DND-41 (cell line): ENCODE measurements around the gene QSOX1.

Source experiments
- ATAC-seq: fragments of 200-7000 bp; cut with Tn5 transposase; 3 replicates; pipeline ENCODE4 v1.9.1; 2021; ENCODE audit warnings: low read depth; ENCODE audit not compliant: insufficient read depth
- DNase-seq: peaks from one replicate; pipeline ENCODE4 v3.0.0-alpha.2; 2020
- H2AFZ ChIP-seq: 2 replicates; pipeline ENCODE4 v1.6.0; 2012; ENCODE audit warnings: low read depth, low read length
- H3K27ac ChIP-seq: 2 replicates; pipeline ENCODE4 v1.5.1; 2012; ENCODE audit warnings: low read length, inconsistent platforms
- H3K27me3 ChIP-seq: fragments of 200-600 bp; sonication (generic); 2 replicates; pipeline ENCODE4 v1.6.0; 2012; ENCODE audit warnings: low read length, mild to moderate bottlenecking, inconsistent platforms; ENCODE audit not compliant: insufficient read depth, poor library complexity
- H3K36me3 ChIP-seq: 2 replicates; pipeline ENCODE4 v1.5.1; 2012; ENCODE audit warnings: low read length, inconsistent platforms; ENCODE audit not compliant: insufficient read depth
- H3K4me1 ChIP-seq: 2 replicates; pipeline ENCODE4 v1.5.1; 2012; ENCODE audit warnings: mild to moderate bottlenecking, low read length; ENCODE audit not compliant: insufficient read depth
- H3K4me2 ChIP-seq: 2 replicates; pipeline ENCODE4 v1.6.0; 2012; ENCODE audit warnings: mild to moderate bottlenecking, moderate library complexity, low read length, inconsistent platforms; ENCODE audit not compliant: insufficient read depth
- H3K4me3 ChIP-seq, 2 experiments: fragments of 200-600 bp in 1 of 2; shearing (Covaris generic) in 1 of 2; 2 replicates each; pipeline ENCODE4 v1.5.1; 2012 to 2016; ENCODE audit warnings: inconsistent platforms in 2 of 2, low read length in 2 of 2, mild to moderate bottlenecking in 2 of 2, low read depth in 1 of 2, moderate library complexity in 1 of 2
- H3K79me2 ChIP-seq: 2 replicates; pipeline ENCODE4 v1.6.0; 2012; ENCODE audit warnings: low read length, inconsistent platforms; ENCODE audit not compliant: insufficient read depth
- H3K9ac ChIP-seq: 2 replicates; pipeline ENCODE4 v1.6.0; 2012; ENCODE audit warnings: low read depth, mild to moderate bottlenecking, inconsistent platforms, low read length, moderate library complexity
- H3K9me3 ChIP-seq: 2 replicates; pipeline ENCODE4 v1.5.1; 2012; ENCODE audit warnings: low read length, moderate library complexity, mild to moderate bottlenecking, inconsistent platforms; ENCODE audit not compliant: insufficient read depth, severe bottlenecking
- H4K20me1 ChIP-seq: 2 replicates; pipeline ENCODE4 v1.6.0; 2012; ENCODE audit warnings: low read length; ENCODE audit not compliant: insufficient read depth
- EZH2 ChIP-seq: IDR thresholded peaks from 3 replicates; pipeline ENCODE4 v1.6.1; 2012; ENCODE audit warnings: borderline replicate concordance, low read depth, mild to moderate bottlenecking, moderate library complexity, low read length, inconsistent platforms; ENCODE audit not compliant: severe bottlenecking
- TF ChIP-seq, protein P1 (sequence below): IDR thresholded peaks from 2 replicates; pipeline ENCODE4 v1.5.1; 2012; ENCODE audit warnings: borderline replicate concordance, low read length, moderate library complexity, mild to moderate bottlenecking; ENCODE audit not compliant: poor library complexity, severe bottlenecking; ENCODE audit errors: extremely low read depth

QSOX1 gene

DNA sequence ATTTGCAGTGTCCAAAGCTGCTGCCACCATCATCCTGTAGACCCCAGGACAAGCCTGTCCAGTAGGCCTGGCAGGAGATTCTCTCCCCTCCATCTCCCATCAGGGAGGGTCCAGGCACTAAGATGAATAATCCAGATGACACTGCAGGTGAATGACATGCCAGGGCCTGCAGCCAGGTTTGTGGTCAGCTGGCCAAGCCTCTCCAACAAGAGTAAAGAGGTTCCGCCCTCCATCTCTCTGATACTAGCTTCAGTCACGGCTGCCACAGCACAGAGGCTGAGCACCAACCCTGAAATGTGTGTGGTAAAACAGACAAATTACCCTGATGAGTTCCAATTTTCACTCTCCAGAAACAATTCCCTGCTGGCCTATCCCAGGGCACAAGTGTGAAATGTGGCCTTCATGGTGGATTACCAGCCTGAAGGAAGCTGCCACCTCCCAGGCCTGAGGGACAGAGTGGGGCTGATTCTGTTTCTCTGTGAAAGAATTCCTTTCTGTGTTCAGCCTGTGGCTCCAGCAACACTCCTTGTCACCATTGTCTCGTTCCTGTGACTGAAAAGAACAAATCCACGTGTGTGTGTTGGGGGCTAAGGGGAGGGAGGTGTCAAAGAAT is 55.4 kb downstream of the QSOX1 start:
- TF ChIP-seq EZH2, result no peak
- TF ChIP-seq, protein P1, sequence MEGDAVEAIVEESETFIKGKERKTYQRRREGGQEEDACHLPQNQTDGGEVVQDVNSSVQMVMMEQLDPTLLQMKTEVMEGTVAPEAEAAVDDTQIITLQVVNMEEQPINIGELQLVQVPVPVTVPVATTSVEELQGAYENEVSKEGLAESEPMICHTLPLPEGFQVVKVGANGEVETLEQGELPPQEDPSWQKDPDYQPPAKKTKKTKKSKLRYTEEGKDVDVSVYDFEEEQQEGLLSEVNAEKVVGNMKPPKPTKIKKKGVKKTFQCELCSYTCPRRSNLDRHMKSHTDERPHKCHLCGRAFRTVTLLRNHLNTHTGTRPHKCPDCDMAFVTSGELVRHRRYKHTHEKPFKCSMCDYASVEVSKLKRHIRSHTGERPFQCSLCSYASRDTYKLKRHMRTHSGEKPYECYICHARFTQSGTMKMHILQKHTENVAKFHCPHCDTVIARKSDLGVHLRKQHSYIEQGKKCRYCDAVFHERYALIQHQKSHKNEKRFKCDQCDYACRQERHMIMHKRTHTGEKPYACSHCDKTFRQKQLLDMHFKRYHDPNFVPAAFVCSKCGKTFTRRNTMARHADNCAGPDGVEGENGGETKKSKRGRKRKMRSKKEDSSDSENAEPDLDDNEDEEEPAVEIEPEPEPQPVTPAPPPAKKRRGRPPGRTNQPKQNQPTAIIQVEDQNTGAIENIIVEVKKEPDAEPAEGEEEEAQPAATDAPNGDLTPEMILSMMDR, result no peak

DNA sequence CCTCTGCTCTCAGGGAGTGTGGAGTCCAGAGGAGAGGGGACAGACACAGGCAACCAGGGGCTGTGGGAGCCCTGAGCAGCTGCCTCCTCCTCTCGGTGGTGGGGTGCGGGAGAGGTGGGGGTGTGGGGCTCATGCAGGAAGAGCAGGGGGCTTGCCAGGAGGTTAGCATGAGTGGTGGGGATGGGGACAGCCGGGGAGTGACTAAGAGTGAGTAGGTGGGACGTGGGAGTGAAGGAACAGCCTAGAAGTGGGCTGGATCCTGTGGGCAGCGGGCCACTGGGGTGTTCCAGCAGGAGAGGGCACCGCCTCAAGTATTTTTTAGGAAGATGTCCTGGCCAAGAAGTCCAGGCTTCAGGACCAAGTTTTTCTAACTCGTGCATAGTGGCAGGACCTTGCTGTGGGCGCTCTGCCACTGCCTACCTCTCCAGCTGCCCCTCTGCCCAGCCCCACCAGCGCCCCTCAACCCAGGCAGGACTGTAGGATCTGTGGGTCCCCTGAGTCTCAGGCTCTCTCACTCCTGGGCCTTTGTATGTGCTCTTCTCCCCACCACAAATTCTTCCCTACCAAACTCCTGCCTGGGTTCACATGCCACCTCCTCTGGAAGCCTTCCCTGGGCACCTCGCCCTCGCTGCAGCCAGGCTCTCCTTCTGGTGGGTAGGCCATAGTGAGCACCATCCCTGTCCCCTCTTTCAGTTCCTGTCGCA is 56.6 kb downstream of the QSOX1 start:
- DNase-seq (no peak), ATAC-seq (no peak)
- Histone ChIP-seq H3K4me2 (no peak overlapping the region), H2AFZ (no peak overlapping the region), H3K36me3 (no peaks in the 10 kb centered on the region), H3K79me2 (no peaks in the 10 kb centered on the region), H4K20me1 (no peaks in the 10 kb centered on the region), H3K9ac (no peak overlapping the region), H3K9me3 (no peaks in the 10 kb centered on the region), H3K4me3 (no peak overlapping the region), H3K27ac (no peak overlapping the region), H3K27me3 (no peaks in the 10 kb centered on the region), H3K4me1 (peaks cover 19% of the 10 kb centered on the region)
- TF ChIP-seq, protein P1, result no peak
- TF ChIP-seq EZH2, result no peak

More for the DNA sequence above, 55.4 kb downstream of the QSOX1 start:
- no peaks in the 10 kb centered on the region for H3K79me2 ChIP-seq
- H3K4me3 ChIP-seq, result no peak overlapping the region
- no peak overlapping the region for H3K9ac ChIP-seq
- no peak overlapping the region for H3K27ac ChIP-seq
- H3K27me3 ChIP-seq, result no peaks in the 10 kb centered on the region
- no peaks in the 10 kb centered on the region for H4K20me1 ChIP-seq
- DNase-seq (no peak), ATAC-seq (no peak)
- H2AFZ ChIP-seq, result no peak overlapping the region
- no peaks in the 10 kb centered on the region for H3K9me3 ChIP-seq
- H3K36me3 ChIP-seq, result no peaks in the 10 kb centered on the region
- H3K4me2 ChIP-seq, result no peak overlapping the region
- H3K4me1 ChIP-seq, result peaks cover 19% of the 10 kb centered on the region

DNA sequence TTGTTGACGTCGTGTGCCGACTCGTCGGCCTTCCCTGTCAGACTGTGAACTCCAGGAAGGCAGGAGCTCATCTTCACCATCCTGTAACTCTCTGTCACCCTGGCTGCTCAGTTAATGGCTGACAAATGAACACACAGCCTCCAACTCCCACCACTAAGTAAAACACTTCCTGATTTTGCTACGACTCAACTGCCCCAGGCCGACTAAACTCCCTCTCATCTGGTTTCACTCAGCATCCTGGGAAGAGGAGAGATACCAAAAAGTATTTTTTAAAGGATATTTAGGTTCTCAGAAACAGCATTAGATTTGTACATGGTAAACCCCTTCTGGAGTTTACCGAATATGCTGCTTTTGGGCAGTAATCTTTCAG is 57.2 kb downstream of the QSOX1 start:
- Histone ChIP-seq H3K27ac (no peak overlapping the region), H3K9ac (no peak overlapping the region), H3K4me3 (no peak overlapping the region), H3K27me3 (no peaks in the 10 kb centered on the region), H3K4me1 (peaks cover 19% of the 10 kb centered on the region), H3K4me2 (no peak overlapping the region), H3K9me3 (no peaks in the 10 kb centered on the region), H3K36me3 (no peaks in the 10 kb centered on the region), H2AFZ (no peak overlapping the region), H3K79me2 (no peaks in the 10 kb centered on the region), H4K20me1 (no peaks in the 10 kb centered on the region)
- ATAC-seq (no peak), DNase-seq (no peak)
- no peak for TF ChIP-seq EZH2
- TF ChIP-seq, protein P1, result no peak
